ENCODE measurements around the gene IVNS1ABP. TPM values are rescaled to one million over a fixed set of nuclear protein-coding genes. Genes with fewer than 3 reads are reported as not detected.

The IVNS1ABP gene
- total RNA-seq, 1 donor from 2014 or later = 123 TPM

GRCh38 chr1:185349556-185349955, 32.5 kb upstream of the IVNS1ABP start:
- Mint-ChIP-seq H3K27ac (ENCODE audit: unreplicated experiment) (no peak overlapping the region), H3K36me3 (ENCODE audit: low read depth) (no peaks in the 10 kb centered on the region), H3K27me3 (ENCODE audit: low read depth) (no peaks in the 10 kb centered on the region), H3K9me3 (ENCODE audit: low read depth) (no peaks in the 10 kb centered on the region), H3K4me1 (ENCODE audit: low read depth) (peaks cover 37% of the 10 kb centered on the region), H3K4me3 (ENCODE audit: unreplicated experiment) (no peak overlapping the region)
- TF ChIP-seq CTCF (IDR thresholded peaks at IDR 0.05) = no peak
- no peak for DNase-seq (ENCODE audit: low spot score)

- DNase-seq (ENCODE audit: low spot score) = no peak
- H3K27me3 Mint-ChIP-seq (ENCODE audit: low read depth) = no peaks in the 10 kb centered on the region
- H3K36me3 Mint-ChIP-seq (ENCODE audit: low read depth) = no peaks in the 10 kb centered on the region
- TF ChIP-seq CTCF (IDR thresholded peaks at IDR 0.05) = no peak
- H3K9me3 Mint-ChIP-seq (ENCODE audit: low read depth) = no peaks in the 10 kb centered on the region
- H3K27ac Mint-ChIP-seq (ENCODE audit: unreplicated experiment) = no peak overlapping the region
- H3K4me3 Mint-ChIP-seq (ENCODE audit: unreplicated experiment) = no peak overlapping the region
- H3K4me1 Mint-ChIP-seq (ENCODE audit: low read depth) = peaks cover 37% of the 10 kb centered on the region
Measured at GRCh38 chr1:185348985-185349384, 31.9 kb upstream of the IVNS1ABP start.

- no peaks in the 10 kb centered on the region for H3K36me3 Mint-ChIP-seq (ENCODE audit: low read depth)
- H3K4me3 Mint-ChIP-seq (ENCODE audit: unreplicated experiment) = no peak overlapping the region
- no peak for TF ChIP-seq CTCF (IDR thresholded peaks at IDR 0.05)
- H3K4me1 Mint-ChIP-seq (ENCODE audit: low read depth) = peaks cover 35% of the 10 kb centered on the region
- no peak for DNase-seq (ENCODE audit: low spot score)
- H3K27ac Mint-ChIP-seq (ENCODE audit: unreplicated experiment) = no peak overlapping the region
- no peaks in the 10 kb centered on the region for H3K9me3 Mint-ChIP-seq (ENCODE audit: low read depth)
- no peaks in the 10 kb centered on the region for H3K27me3 Mint-ChIP-seq (ENCODE audit: low read depth)
Measured at GRCh38 chr1:185348296-185348695, 31.3 kb upstream of the IVNS1ABP start.

GRCh38 chr1:185345913-185346720, 29.1 kb upstream of the IVNS1ABP start:
- H3K4me1 Mint-ChIP-seq (ENCODE audit: low read depth) = peaks cover 16% of the 10 kb centered on the region
- no peaks in the 10 kb centered on the region for H3K9me3 Mint-ChIP-seq (ENCODE audit: low read depth)
- no peak overlapping the region for H3K27ac Mint-ChIP-seq (ENCODE audit: unreplicated experiment)
- H3K27me3 Mint-ChIP-seq (ENCODE audit: low read depth) = no peaks in the 10 kb centered on the region
- no peaks in the 10 kb centered on the region for H3K36me3 Mint-ChIP-seq (ENCODE audit: low read depth)
- no peak overlapping the region for H3K4me3 Mint-ChIP-seq (ENCODE audit: unreplicated experiment)
- no peak for DNase-seq (ENCODE audit: low spot score)
- TF ChIP-seq CTCF (IDR thresholded peaks at IDR 0.05) = no peak

GRCh38 chr1:185343306-185343705, 26.3 kb upstream of the IVNS1ABP start:
- Mint-ChIP-seq H3K27me3 (ENCODE audit: low read depth) (no peaks in the 10 kb centered on the region), H3K9me3 (ENCODE audit: low read depth) (no peaks in the 10 kb centered on the region), H3K4me1 (ENCODE audit: low read depth) (peaks cover 5% of the 10 kb centered on the region), H3K27ac (ENCODE audit: unreplicated experiment) (no peak overlapping the region), H3K4me3 (ENCODE audit: unreplicated experiment) (no peak overlapping the region), H3K36me3 (ENCODE audit: low read depth) (no peaks in the 10 kb centered on the region)
- TF ChIP-seq CTCF (IDR thresholded peaks at IDR 0.05) = no peak
- no peak for DNase-seq (ENCODE audit: low spot score)

All from chondrocyte (in vitro differentiated cells).